Fibroblast of gingiva (primary cell): ENCODE results near the gene DTX3L.
A peak's percentile ranks its signal among the peaks of the same experiment; 100 is the strongest.
"Not testable (repeated sequence)": the region's sequence is repeated elsewhere in the genome, so short reads cannot be mapped to it uniquely, and the experiment has no call there.

Experiments used
- DNase-seq: peaks from one replicate; pipeline ENCODE4 v3.0.0-alpha.2; 2011; ENCODE audit warnings: low read depth

DTX3L gene

DNA sequence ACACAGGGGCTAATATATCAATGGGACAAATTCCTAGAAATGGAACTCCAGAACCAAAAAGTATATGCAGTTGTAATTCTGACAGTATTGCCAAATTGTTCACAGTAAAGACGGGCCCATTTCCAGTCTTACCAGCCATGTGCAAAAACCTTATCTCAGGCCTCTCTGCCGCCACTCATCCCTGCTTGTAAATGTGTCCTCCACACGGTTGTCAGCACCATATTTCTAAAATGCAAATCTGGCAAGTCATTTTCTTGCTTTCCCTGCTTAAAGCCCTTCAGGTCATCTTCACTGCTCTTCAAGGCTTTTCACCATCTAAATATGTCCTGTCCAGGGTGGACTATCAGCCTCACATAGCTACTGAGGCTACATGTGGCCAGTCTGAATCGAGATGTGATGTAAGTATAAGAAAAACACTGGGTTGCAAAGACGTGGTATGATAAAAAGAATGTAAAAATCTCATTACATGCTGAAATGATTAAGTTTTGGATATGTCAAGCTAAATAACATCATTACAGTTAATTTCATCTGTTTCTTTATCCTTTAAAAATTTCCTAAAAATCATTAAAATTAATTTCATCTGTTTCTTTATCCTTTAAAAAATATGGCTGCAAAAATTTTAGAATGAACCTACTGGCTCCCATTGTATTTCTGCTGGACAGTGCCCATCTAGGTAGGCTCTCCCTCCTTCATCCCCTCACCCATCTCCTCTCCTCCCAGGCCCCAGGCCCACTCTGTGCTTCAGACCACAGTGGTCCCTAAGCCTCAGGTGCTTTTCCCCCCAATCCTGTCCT is 1.0 kb upstream of the DTX3L start:
- DNase-seq, result peak; percentile 11

DNA sequence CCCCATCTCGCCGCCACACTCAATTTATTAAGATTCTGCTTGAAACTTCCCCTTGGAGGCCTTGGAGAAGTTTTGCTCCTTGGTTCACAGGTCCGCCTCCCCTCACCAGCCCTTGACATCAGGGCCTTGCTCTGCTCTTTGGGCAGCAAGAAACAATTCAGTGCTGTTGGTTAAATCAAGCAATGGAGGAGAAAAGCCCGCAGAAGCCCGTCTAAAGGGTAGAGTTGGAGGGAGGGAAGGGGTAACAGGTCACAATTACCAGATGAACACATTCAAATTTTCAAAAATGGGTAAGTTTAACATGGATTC is 467 bp upstream of the DTX3L start:
- DNase-seq, result no peak

DNA sequence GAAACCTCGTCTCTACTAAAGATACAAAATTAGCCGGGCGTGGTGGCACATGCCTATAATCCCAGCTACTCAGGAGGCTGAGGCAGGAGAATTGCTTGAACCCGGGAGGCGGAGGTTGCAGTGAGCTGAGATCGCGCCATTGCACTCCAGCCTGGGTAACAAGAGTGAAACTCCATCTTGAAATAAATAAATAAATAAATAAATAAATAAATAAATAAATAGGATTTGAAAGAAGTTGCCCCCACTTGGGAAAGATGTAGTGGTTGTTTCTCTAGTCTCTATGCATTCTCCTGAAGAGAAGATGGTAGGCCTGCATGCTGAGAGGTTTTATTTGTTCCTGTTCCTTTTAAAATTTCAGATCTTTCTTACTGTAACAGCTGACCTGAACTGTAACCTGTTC is 4.0 kb downstream of the DTX3L start:
- DNase-seq, result not testable (repeated sequence)

DNA sequence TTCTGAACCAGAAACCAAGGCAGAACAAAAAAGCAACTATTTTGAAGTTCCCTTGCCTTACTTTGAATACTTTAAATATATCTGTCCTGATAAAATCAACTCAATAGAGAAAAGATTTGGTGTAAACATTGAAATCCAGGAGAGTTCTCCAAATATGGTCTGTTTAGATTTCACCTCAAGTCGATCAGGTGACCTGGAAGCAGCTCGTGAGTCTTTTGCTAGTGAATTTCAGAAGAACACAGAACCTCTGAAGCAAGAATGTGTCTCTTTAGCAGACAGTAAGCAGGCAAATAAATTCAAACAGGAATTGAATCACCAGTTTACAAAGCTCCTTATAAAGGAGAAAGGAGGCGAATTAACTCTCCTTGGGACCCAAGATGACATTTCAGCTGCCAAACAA is 4.6 kb downstream of the DTX3L start:
- DNase-seq, result no peak

DNA sequence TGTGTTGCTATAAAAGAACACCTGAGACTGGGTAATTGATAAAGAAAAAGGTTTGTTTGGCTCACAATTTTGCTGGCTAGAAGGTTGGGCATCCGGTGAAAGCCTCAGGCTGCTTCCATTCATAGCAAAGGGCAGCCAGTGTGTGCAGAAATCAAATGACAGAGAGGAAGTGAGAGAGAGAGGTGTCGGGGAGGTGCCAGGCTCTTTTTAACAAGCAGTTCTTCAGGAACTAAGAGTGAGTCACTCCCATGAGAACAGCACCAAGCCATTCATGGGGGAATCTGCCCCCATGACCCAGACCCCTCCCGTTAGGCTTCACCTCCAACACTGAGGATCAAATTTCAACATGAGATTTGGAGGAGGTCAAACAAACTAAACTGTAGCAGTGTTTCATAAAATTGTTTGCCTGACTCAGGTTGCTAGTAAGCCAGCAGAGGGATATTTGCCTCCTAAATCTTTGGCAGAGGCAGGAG is 8.8 kb downstream of the DTX3L start:
- peak; percentile 21 for DNase-seq

DNA sequence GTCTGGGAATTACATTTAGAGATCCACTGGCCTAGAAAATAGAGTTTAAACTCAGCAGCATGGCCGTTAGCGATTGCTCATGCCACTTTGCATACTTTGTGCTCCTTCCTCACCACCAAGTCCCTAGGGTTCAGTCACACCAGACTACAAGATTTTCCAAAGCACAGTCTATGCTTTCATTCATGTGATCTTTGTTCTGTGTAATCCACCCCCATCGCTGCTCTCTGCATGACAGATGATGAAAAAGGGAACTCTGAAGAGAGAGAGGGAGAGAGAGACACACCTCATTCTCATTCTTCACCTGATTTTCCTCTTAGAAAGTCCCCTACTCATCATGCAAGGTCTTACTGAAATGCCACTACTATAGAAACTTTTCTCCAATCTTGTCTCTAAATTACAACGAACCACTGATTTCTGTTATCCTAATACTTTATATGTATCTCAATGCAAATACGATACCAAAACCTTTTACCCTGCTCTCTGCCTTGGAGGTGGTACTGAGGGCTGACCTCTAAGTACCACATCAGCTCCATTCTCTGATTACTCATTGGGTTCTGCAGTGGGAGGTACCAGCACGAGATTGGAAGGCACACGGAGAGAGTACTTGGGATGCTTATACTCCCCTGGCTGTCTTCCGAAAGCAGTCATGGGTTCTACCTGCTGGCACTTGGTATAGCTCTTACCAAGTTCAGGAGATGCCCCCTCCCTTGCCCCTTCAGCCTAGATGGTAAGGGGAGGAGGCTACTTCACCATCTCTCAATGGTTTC is 12.2 kb downstream of the DTX3L start:
- peak; percentile 22 for DNase-seq

DNA sequence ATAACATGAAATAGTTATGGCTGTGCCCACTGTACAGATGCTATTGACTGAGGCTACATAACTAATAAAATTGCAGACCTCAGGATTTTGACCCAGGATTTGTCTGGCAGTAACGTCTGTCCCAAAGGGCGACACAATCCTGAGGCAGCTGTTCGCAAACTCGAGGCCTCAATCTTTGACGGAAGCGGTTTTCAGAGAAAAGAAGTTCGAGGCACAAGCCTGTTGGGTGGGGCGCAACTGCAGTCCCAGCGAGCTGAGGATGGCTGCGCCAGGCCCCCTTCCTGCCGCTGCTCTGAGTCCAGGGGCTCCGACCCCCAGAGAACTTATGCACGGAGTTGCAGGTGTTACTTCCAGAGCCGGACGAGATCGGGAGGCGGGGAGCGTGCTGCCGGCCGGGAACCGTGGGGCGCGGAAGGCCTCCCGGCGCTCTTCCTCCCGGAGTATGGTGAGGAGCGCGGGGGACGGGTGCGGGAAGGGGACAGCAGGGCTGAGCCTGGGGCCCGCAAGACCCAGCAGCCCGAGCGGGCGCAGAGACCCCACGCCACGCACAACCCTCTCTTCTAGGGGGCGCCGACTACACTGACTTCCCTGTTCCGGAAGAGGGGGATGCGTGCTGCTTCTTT is 13.4 kb downstream of the DTX3L start, which contains the start of gene PARP15:
TSS of gene PARP15 (plus strand) at position 242 of the 623 bp plus-strand sequence. CDS start at position 260, 18 bp downstream.
- DNase-seq, result no peak

DNA sequence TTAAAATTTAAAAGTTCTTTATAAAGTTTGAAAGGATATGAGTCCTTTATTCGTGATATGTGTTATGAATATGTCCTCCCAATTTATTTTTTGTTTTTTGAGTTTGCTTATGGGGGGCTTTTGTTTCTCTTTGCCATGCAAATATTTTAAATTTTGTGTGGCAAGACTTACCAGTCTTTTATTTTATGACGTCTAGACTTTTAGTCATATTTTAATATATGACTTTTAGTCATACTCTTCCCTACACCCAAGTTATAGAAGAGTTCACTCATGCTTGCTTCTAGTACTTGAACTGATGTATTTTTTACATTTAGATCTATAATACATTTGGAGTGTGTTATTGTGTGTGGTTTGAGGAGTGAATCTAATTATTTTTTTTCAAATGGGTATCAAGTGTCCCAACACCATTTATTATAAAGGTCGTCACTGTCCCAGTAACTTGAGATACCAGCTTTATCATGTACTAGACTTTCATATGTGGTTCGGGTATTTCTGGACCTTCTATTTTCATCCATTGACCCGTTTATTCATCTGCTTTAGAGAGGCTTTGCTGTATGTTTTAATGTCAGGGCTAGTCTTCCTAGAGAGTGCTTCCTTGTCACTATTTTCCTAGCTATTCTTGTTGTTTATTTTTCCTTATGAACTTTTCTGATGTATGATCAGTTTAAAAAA is 14.1 kb downstream of the DTX3L start:
- DNase-seq, result no peak

DNA sequence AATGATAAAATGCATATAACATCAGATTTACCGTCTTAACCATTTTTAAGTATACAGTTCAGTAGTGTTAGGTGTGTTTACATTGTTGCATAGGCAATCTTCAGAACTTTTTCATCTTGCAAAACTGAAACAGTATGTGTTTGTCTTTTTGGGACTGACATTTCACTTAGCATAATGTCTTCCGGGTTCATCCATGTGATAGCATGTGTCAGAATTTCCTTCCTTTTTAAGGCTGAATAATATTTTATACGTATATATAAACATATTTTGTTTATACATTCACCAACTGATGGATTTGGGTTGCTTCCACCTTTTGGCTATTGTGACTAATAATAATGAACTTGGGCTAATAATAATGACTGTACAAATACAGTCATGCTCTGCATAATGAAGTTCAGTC is 16.3 kb downstream of the DTX3L start:
- DNase-seq, result no peak

DNA sequence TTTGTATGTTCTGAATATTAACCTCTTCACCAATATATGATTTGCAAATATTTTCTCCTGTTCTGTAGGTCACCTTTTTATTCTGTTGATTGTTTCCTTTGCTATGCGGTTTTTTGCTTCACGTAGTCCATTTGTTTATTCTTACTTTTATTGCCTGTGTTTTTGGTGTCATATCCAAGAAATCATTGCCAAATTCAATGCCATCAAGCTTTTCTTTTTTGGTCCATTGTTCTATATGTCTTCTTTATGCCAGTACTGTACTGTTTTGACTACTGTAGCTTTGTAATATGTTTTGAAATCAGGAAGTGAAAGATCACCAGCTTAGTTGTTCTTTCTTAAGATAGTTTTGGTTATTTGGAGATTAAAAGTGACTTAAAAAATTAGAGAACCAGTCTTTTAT is 17.5 kb downstream of the DTX3L start:
- no peak for DNase-seq

DNA sequence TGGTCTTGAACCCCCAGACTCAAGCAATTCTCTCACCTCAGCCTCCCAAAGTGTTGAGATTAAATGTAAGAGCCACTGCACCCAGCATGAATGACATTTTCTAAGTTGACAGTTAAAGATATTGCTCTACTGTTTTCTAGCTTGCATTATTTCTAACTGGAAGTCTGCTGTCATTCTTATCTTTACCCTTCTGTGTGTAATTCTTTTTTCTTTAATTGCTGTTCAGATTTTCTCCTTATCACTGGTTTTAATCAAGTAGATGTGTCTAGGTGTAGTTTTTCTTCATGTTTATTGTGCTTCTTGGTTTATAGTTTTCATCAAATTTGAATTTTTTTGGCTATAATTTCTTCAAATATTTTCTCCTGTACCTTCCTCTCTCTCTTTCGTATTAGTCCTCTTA is 18.3 kb downstream of the DTX3L start:
- no peak for DNase-seq

DNA sequence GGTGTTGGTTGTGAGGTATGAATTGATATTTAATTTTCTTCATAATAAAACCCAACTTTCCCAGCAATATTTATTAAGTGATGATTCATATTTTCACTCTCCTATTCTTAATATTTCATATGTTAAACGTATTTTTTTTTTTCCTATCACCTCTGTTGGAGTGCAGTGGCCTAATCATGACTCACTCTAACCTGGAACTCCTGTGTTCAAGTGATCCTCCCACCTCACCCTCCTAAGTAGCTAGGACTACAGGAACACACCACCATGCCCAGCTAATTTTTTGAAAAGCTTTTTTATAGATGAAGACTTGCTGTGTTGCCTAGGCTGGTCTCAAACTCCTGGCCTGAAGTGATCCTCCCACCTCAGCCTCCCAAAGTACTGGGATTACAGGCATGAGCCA is 22.0 kb downstream of the DTX3L start:
- DNase-seq, result no peak

DNA sequence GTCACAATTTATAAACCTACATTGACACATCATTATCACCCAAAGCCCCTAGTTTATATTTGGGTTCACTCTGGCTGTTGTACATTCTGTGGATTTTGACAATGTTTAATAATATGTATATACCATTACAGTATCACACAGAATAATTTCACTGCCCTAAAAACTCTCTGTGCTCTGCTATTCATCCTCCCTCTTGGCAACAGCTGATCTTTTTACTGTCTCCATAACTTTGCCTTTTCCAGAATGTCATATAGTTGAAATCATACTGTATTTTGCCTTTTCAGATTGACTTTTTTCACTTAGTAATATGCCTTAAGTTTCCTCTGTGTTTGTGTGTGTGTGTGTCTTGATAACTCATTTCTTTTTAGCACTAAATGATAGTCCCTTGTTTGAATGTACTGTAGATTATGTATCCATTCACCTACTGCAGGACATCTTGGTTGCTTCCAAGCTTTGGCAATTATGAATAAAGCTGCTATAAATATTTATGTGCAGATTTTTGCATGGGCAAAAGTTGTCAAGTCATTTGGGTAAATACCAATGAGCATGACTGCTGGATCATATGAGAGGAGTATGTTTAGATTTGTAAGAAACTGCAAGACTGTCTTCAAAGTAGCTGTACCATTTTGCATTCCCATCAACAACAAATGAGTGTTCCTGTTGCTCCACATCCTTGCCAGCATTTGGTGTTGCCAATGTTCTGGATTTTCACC is 22.8 kb downstream of the DTX3L start:
- DNase-seq, result no peak

DNA sequence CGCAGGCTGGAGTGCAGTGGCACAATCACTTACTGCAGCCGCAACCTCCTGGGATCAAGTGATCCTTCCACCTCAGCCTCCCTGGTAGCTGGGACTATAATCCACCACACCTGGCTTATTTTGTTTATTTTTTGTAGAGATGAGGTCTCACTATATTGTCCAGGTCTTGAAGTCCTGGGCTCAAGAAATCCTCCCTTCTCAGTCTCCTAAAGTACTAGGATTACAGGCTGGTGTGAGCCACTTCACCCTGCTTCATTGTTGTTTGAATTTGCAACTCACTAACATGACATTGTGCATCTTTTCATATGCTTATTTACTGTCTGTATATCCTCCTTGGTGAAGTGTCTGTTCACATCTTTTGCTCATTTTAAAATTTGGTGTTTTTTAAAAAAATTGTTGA is 23.4 kb downstream of the DTX3L start:
- DNase-seq, result no peak

DNA sequence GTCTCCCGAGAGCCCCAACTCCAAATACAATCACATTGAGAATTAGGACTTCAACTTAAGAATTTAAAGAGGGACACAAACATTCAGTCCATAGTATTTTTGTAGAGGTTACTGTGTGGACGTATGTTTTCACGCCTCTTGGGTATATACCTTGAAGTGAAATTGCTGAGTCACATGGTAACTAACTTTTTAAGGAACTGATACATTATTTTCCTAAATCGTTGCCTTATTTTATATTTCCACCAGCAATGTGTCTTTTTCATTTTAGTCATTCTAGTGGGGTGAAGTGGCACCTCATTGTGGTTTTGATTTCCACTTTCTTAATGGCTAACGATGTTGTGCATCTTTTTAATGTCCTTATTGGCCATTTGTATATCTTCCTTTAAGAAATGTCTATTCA is 25.2 kb downstream of the DTX3L start:
- no peak for DNase-seq

DNA sequence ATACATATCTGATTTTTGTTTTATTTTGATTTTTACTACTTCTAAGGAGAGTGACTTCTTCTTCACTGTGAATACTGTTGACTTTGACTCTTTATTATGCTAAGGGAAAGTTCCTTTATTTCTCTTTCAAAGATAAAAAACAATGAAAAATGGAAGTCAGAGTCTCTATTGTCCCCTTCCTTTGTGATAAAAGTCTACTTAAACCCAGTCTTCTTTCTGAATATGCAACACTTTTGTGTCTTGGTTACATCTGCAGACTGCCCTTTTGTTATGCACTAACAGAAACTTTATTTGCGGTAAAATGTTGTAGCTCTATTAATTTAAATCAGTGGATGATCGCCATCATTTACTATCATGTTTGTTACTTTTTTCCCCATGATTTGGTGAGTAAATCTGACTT is 26.5 kb downstream of the DTX3L start:
- no peak for DNase-seq

DNA sequence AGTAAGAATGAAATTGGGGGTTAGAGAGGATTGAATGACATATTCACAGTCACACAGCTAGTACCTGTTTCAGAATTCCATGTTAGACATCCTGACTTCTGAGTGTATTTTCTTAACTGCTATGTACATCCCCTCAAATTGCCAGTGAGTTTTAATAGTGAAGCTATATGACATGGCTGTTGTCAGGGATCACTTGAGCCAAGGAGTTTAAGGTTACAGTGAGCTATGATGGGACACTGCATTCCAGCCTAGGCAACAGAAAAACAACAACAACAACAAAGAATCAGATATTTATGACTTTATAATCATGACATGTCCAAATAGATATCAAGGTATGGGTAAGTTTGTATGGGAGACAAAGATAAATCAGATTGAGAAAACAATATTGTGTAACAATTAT is 29.9 kb downstream of the DTX3L start:
- DNase-seq, result no peak

DNA sequence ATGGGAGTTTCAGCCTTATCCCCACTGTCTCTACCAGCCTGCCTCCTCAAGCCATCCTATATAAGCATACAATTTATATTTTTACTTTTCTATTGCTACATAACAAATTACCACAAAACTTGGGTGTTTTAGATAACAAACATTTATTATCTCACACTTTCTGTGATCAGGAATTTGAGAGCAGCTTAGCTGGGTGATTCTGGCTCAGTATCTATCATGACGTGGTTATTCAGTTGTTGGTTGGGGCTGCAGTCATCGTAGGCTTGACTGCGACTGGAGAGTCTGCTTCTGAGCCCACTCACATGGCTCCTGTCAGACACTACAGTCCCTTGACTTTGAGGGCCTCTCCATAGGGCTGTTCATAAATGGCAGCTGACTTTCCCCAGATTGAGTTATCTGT is 34.0 kb downstream of the DTX3L start:
- DNase-seq, result no peak

DNA sequence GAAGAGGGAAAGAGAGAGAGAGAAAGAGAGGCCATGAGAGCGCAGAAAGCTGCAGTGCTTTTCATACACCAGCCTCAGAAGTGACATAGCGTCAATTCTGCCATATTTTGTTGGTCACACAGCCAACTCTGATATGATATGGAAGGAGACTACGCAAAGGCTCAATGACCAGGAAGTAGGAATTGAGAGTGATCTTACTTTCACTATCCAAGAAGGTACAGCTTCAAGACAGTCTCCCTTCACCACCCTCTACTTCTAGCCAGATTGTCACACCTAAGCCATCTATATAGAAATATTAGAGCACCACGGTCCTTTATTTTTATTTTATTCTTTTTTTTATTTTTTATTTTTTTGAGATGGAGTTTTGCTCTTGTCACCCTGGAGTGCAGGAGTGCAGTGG is 34.4 kb downstream of the DTX3L start:
- DNase-seq, result no peak

DNA sequence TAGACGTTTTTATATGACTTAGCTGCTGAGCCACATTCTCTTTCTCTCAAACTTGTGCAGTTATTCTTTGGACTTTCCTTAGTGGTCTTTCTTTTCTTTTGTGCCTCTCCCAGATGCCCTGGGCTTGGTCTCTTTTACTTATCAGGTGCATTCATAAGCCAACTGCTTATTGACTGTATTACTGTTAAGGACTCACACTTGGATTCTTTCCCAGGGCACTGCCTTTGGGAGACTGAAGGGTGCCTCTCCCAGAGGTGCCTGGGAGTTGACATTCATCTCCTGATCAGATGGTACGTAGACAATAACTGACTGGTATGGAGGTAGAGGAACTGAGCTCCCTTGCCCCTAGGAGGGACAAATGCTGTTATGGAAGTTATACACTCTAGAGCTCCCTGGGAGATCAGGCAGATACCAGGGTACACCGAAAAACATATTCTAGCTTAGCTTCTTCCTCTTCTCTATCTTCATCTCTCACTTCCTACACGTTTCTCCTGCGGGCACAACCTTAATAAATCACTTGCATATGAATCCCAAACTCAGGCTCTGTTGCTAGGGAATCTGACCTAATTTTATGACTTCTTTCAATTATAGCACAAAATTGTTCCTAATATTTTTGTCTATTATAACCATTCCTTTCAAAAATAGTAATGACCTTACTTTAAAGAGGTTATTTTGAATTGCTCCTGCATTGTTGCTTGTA is 38.0 kb downstream of the DTX3L start:
- no peak for DNase-seq

DNA sequence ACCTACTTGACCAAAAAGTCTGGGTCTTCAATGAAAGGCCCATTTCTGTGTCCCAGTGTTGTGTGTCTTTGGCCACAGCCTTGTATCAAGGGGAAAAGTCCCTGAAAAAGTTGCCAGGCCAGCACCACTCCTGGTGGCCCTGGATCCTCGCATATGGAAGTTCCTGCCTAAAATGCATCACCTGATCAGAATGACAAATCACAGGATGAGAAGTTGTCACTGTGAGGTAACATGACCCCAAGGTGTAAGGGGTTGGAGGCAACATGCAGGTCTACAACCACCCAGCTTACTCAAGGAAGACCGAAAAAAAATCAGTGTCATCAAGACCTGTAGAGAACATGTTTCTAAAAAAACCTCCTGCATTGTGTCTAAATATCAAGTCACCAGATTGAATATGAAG is 38.9 kb downstream of the DTX3L start:
- DNase-seq, result no peak
